GM12892 (cell line): ENCODE measurements around the gene RAB28.

Source experiments
- POLR2A ChIP-seq: IDR thresholded peaks from 2 replicates; pipeline ENCODE4 v1.6.1; 2011; ENCODE audit warnings: low read depth, low read length, control low read depth
- TAF1 ChIP-seq: IDR thresholded peaks from 2 replicates; pipeline ENCODE4 v1.6.1; 2011; ENCODE audit warnings: low read depth, mild to moderate bottlenecking, control low read depth, low read length, borderline replicate concordance

DNA sequence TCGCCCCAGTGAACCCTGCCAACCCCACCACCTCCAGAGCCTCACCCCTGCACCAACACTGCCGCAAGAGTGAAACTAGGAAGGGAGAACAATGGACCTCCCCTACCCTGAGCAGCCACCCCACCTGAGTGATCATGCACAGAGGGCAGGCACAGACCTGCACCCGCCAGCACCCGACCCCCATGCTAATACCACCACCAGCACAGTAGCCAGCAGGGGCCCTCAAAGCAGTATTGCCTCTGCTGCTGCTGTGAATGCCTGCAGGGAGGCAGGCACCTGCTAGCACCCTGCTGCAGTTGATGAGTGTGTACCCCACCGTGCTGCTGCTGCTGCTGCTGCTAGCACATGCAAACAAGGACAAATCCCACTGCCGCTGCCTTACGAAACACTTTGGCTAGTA lies 100.1 kb downstream of the RAB28 start:
- TF ChIP-seq POLR2A (no peak), TAF1 (no peak)
